RCC 7860 (cell line): ENCODE results near the gene KIF27.
A peak's percentile ranks its signal among the peaks of the same experiment; 100 is the strongest.
"Not testable (repeated sequence)": the region's sequence is repeated elsewhere in the genome, so short reads cannot be mapped to it uniquely, and the experiment has no call there.

Experiments used
- DNase-seq: peaks from one replicate; pipeline ENCODE4 v3.0.0-alpha.2; 2015; ENCODE audit warnings: low spot score
- FAIRE-seq: peaks from 2 replicates; lab custom pipeline; 2012; peaks lifted over from hg19 to GRCh38; lab: Jason Lieb, UNC

The KIF27 gene

DNA sequence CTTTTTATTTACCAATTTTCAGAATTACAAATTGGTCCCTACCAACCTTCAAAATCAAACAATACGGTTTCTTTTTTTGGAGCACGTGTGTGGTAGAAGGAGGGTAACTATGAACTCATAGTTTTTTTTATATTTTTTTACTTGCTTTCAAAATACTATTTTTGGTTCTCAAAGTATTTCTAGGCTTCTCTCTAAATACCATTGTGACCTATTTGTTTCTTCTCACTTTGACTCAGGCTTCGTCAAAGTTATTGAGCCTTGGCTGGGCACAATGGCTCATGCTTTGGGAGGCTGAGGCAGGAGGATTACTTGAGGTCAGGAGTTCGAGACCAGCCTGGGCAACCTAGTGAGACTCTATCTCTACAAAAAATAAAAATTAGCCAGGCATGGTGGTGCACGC, 11.6 kb upstream of the KIF27 start:
- FAIRE-seq: no peak
- DNase-seq: no peak

GRCh38 chr9:83932011-83932410, 10.8 kb upstream of the KIF27 start:
- DNase-seq (no peak), FAIRE-seq (no peak)

GRCh38 chr9:83930881-83931280, 9.6 kb upstream of the KIF27 start:
- FAIRE-seq (no peak), DNase-seq (no peak)

- DNase-seq (no peak), FAIRE-seq (no peak)
Observed at GRCh38 chr9:83927591-83927990, 6.4 kb upstream of the KIF27 start.

DNA sequence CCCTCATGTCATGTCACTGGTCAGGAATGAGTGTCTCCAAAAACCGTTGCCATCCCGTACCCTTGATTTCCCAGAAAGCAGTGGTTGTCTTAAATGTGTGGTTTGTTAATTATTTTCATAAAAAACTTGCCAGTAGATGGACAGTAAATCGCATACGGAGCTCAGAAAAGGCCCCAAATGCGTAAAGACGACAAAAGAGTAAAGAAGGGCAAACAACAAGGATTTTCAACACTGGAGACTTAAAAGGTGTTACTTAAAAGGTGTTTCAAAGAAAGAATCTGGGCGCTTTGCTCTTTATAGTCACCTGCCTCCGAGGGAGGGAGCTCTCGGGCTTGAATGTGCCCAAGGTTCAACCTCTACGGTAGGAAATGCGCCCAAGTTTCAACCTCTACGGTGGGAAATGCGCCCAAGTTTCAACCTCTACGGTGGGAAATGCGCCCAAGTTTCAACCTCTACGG, 734 bp downstream of the KIF27 start:
- peak; percentile 52 for DNase-seq
- FAIRE-seq: no peak

- no peak for FAIRE-seq
- no peak for DNase-seq
Observed at GRCh38 chr9:83919111-83919510, 2.1 kb downstream of the KIF27 start.

- DNase-seq: peak; percentile 47
Observed at GRCh38 chr9:83912194-83912593, 9.0 kb downstream of the KIF27 start.

GRCh38 chr9:83906144-83906543, 15.1 kb downstream of the KIF27 start:
- no peak for DNase-seq
- FAIRE-seq: no peak

More at GRCh38 chr9:83912194-83912593, 9.0 kb downstream of the KIF27 start:
- peak; percentile 94 for FAIRE-seq

- not testable (repeated sequence) for FAIRE-seq, DNase-seq
Observed at GRCh38 chr9:83900615-83901014, 20.6 kb downstream of the KIF27 start.

GRCh38 chr9:83894301-83894700, 26.9 kb downstream of the KIF27 start:
- not testable (repeated sequence) for DNase-seq, FAIRE-seq

DNA sequence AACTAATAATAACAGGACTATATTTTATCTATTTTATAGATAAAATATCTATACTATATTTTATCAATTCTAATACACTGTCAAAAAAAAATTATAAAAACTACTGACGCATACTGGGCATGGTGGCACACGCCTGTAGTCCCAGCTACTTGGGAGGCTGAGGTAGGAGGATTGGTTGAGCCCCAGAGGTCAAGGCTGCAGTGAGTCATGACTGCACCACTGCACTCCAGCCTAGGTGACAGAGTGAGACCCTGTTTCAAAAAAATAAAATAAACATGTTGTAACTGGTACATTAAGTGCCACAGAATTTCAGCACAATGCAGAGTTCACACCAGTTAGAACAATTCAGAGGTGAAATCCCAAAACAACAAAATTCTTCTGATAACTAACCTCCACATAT, 34.7 kb downstream of the KIF27 start:
- DNase-seq, FAIRE-seq: not testable (repeated sequence)

GRCh38 chr9:83885559-83886240, 35.5 kb downstream of the KIF27 start:
- FAIRE-seq (peak; percentile 98), DNase-seq (peak; percentile 88)

- not testable (repeated sequence) for FAIRE-seq, DNase-seq
Observed at GRCh38 chr9:83881687-83882408, 39.4 kb downstream of the KIF27 start.

DNA sequence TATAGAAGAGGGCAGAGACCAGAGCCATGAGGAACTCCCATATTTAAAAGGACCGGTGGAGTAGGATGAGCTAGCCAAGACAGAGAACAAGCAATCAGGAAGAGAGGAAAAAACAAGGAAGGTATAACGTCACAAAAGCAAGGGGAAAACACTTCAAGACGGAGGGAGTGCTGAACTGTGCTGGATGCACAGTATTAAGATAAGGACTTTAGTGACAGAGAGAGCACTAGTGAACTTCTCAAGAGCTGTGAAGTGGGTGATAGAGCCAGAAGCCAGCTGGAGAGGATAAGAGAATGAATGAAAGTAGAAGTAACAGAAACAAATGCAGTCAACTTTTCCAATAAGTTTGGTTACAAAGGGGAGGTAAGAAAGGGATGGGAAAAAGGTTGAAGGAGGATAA, 45.7 kb downstream of the KIF27 start:
- FAIRE-seq: not testable (repeated sequence)

DNA sequence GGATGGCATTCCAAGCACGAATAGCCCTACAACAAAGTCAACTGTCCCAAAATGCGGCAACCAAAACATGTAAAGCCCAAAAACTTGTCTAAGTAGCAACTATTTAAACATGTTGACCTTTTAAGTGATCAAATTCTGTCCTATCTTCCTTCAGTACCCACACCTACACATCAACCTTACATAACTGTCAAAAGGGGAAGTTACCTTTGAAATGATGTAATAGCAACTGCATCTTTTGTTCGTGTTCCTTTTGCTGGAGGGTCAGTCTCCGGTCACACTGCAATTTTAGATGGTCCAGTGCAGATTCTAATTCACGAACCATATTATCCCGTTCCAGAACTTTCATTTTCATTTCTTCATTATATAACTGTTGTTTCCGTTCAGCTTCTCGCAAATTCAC, 71.3 kb downstream of the KIF27 start:
- not testable (repeated sequence) for FAIRE-seq, DNase-seq

More for the DNA sequence above, 45.7 kb downstream of the KIF27 start:
- not testable (repeated sequence) for DNase-seq

- peak; percentile 91 for FAIRE-seq
- not testable (repeated sequence) for DNase-seq
Observed at GRCh38 chr9:83837070-83837643, 84.1 kb downstream of the KIF27 start.

- not testable (repeated sequence) for DNase-seq, FAIRE-seq
Observed at GRCh38 chr9:83830426-83831071, 90.7 kb downstream of the KIF27 start.

DNA sequence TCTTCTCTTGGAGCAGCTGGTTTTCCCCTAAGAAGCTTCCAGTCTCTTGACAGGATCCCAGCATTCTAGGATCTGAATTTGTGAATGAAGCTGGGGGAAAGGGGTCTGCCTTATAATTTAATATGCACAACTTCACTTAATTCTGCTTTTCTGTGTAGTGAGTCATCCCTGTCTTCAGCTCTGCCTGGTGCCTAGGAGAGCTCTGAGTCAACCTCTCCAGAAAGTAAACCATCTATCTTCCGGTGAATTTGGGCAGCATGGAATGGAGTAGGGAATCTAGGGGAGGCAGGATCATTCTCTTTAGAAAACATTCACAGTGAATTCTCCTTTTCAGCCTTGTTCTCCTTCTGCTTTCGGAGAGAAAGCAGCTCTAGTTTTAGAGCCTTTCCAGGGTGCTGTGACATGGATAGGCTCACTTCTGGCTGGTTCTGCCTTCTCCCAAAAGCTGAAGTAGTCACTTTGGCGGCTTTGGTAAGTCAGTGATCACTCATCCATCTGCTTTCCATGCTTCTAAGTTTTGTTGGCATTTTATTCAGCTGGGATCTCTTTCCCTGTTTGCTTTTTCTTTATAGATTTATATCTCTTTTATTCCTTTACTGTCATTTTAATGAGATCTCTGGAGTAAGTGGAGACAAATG, 96.1 kb downstream of the KIF27 start:
- not testable (repeated sequence) for FAIRE-seq
- DNase-seq: peak; percentile 25

- not testable (repeated sequence) for FAIRE-seq
- DNase-seq: peak; percentile 25
Observed at GRCh38 chr9:83817356-83818278, 103.6 kb downstream of the KIF27 start, which contains the start of gene GKAP1. GKAP1 (minus strand) TSS chr9:83817769; CDS start chr9:83806517, 11,252 bp downstream.
